HepG2 (cell line): ENCODE measurements around the gene NSD2. TPM values are rescaled to one million over a fixed set of nuclear protein-coding genes. Genes with fewer than 3 reads are reported as not detected.

Source experiments
- BCL6 ChIP-seq: IDR thresholded peaks from 2 replicates; pipeline ENCODE4 v1.6.1; 2016; ENCODE audit warnings: missing genetic modification reagents, missing compliant biosample characterization
- BORCS8-MEF2B ChIP-seq: sonication (generic); formaldehyde crosslinking; IDR thresholded peaks from 2 replicates; pipeline ENCODE4 v1.8.0; 2022; ENCODE audit warnings: mild to moderate bottlenecking, missing genetic modification reagents
- CREM ChIP-seq, 2 experiments: sonication (generic) in 1 of 2; formaldehyde crosslinking in 1 of 2; IDR thresholded peaks; 2 replicates each; pipeline versions ENCODE4 v1.4.0 to v1.6.1; 2016 to 2020; ENCODE audit warnings: antibody characterized with exemption in 1 of 2, mild to moderate bottlenecking in 1 of 2, missing genetic modification reagents in 1 of 2
- GABPA ChIP-seq, 2 experiments: IDR thresholded peaks; 2 replicates each; pipeline ENCODE4 v1.6.1; 2011 to 2016; ENCODE audit warnings: low read depth in 2 of 2, low read length in 1 of 2, missing biosample characterization in 1 of 2, missing genetic modification characterization in 1 of 2
- GABPB1 ChIP-seq: IDR thresholded peaks from 2 replicates; pipeline ENCODE4 v1.6.1; 2016; ENCODE audit warnings: mild to moderate bottlenecking, missing genetic modification reagents, moderate library complexity, missing compliant biosample characterization
- GTF2F1 ChIP-seq: fragments of 150-350 bp; IDR thresholded peaks from 2 replicates; pipeline ENCODE4 v1.6.1; 2014; ENCODE audit warnings: low read length
- GTF3A ChIP-seq: sonication (generic); formaldehyde crosslinking; conservative IDR thresholded peaks from 2 replicates; pipeline ENCODE4 v1.4.0; 2020; ENCODE audit warnings: mild to moderate bottlenecking, missing genetic modification reagents
- HOXA9 ChIP-seq: sonication (generic); formaldehyde crosslinking; IDR thresholded peaks from 2 replicates; pipeline ENCODE4 v1.8.1; 2022; ENCODE audit warnings: missing genetic modification reagents, mild to moderate bottlenecking, moderate library complexity, borderline replicate concordance
- KAT2B ChIP-seq: fragments of 150-350 bp; IDR thresholded peaks from 2 replicates; pipeline ENCODE4 v1.6.1; 2014; ENCODE audit warnings: low read depth, low read length, borderline replicate concordance
- NRL ChIP-seq: sonication (generic); formaldehyde crosslinking; IDR thresholded peaks from 2 replicates; pipeline ENCODE4 v1.5.0; 2020; ENCODE audit warnings: missing genetic modification reagents, mild to moderate bottlenecking, moderate library complexity, borderline replicate concordance
- SNAPC4 ChIP-seq: sonication (generic); formaldehyde crosslinking; IDR thresholded peaks from 2 replicates; pipeline ENCODE4 v1.4.0; 2020; ENCODE audit warnings: mild to moderate bottlenecking, missing genetic modification reagents
- UBTF ChIP-seq: sonication (generic); formaldehyde crosslinking; IDR thresholded peaks from 2 replicates; pipeline ENCODE4 v1.4.0; 2020; ENCODE audit warnings: mild to moderate bottlenecking, missing genetic modification reagents
- ZBTB26 ChIP-seq: IDR thresholded peaks from 2 replicates; pipeline ENCODE4 v1.6.1; 2016; ENCODE audit warnings: missing compliant biosample characterization, missing genetic modification reagents, borderline replicate concordance
- ZBTB49 ChIP-seq: sonication (generic); formaldehyde crosslinking; IDR thresholded peaks from 2 replicates; pipeline ENCODE4 v1.4.0; 2020; ENCODE audit warnings: missing genetic modification reagents, borderline replicate concordance
- ZNF230 ChIP-seq: sonication (generic); formaldehyde crosslinking; IDR thresholded peaks from 2 replicates; pipeline ENCODE4 v1.4.0; 2020; ENCODE audit warnings: mild to moderate bottlenecking, missing genetic modification reagents
- ZNF234 ChIP-seq: sonication (generic); formaldehyde crosslinking; conservative IDR thresholded peaks from 2 replicates; pipeline ENCODE4 v1.5.1; 2020; ENCODE audit warnings: mild to moderate bottlenecking, missing genetic modification reagents
- ZNF331 ChIP-seq: sonication (generic); formaldehyde crosslinking; IDR thresholded peaks from 2 replicates; pipeline ENCODE4 v1.4.0; 2020; ENCODE audit warnings: missing genetic modification reagents
- polyA plus RNA-seq, 8 experiments: library from polyadenylated mRNA; depleted of rRNA in 3 of 8; stranded (reverse) in 7 of 8; unstranded in 1 of 8; fragments of >200 nt; fragmentation: Illumina TruSeq in 4 of 8; extraction: Trizol in 4 of 8; gene quantifications; 2 replicates each; pipeline versions ENCODE4 v1.2.1 to v1.2.3, GENCODE V29; 2011 to 2016; ENCODE audit warnings: low read depth in 4 of 8, missing spikeins in 1 of 8, mixed read lengths in 1 of 8; ENCODE audit not compliant: insufficient read depth in 1 of 8
- total RNA-seq, 5 experiments: library from RNA; depleted of rRNA; stranded (reverse); fragments of >200 nt; fragmentation: Illumina TruSeq; extraction: Trizol; gene quantifications; 2 replicates each; pipeline ENCODE4 v1.2.3, GENCODE V29; 2016; ENCODE audit warnings: low read depth in 1 of 5

Gene NSD2
- total and polyA plus RNA-seq, 2 of the 13 experiments (the other 11 are each of a cell fraction or from before 2014, with no cell fraction given), result 22.0 to 65.9 TPM

GRCh38 chr4:1856071-1856942 lies 14.9 kb upstream of the NSD2 start, which contains the start of gene LETM1 (continued):
- TF ChIP-seq ZBTB49 (CRISPR knock-in tag), result no peak
- TF ChIP-seq KAT2B, result no peak
- TF ChIP-seq SNAPC4 (CRISPR knock-in tag), result no peak
- TF ChIP-seq ZNF331 (CRISPR knock-in tag), result 0 out of 2 replicates have a peak, but pooled peaks have one; percentile 28
- TF ChIP-seq ZBTB26, result no peak
- no peak for TF ChIP-seq ZNF234 (CRISPR knock-in tag)
- peak; percentile 87 for TF ChIP-seq UBTF (CRISPR knock-in tag)
- peak; percentile 15 for TF ChIP-seq NRL
- 0 out of 2 replicates have a peak, but pooled peaks have one; percentile 4 for TF ChIP-seq BCL6 (CRISPR knock-in tag)
- TF ChIP-seq ZNF230 (CRISPR knock-in tag), result peak; percentile 51; the same call in 1 of the 2 replicates
- TF ChIP-seq GTF2F1, result no peak
- peak; percentile 78 for TF ChIP-seq BORCS8-MEF2B
- peak; percentile 96 for TF ChIP-seq GABPB1
- no peak for TF ChIP-seq HOXA9 (CRISPR knock-in tag)
- TF ChIP-seq GABPA (IDR thresholded peaks at IDR 0.05; ENCODE audit: low read depth, low read length), result no peak
- peak; percentile 86 for TF ChIP-seq GABPA (CRISPR knock-in tag; IDR thresholded peaks at IDR 0.05; ENCODE audit: low read depth)
- TF ChIP-seq CREM (IDR thresholded peaks at IDR 0.05), result peak; percentile 64
- TF ChIP-seq CREM (CRISPR knock-in tag; IDR thresholded peaks at IDR 0.05), result no peak
- TF ChIP-seq GTF3A (CRISPR knock-in tag), result no peak
